Fibroblast of mammary gland (primary cell): Measurements from ENCODE around the gene SMKR1.
A peak's percentile ranks its signal among the peaks of the same experiment; 100 is the strongest.

Source experiments
- DNase-seq: peaks from one replicate; pipeline ENCODE4 v3.0.0-alpha.2; 2010; ENCODE audit warnings: low read depth
- H3K4me3 ChIP-seq: 2 replicates; pipeline ENCODE4 v1.5.1; 2011; ENCODE audit warnings: low read depth, mild to moderate bottlenecking, low read length, moderate library complexity; ENCODE audit not compliant: control insufficient read depth
- CTCF ChIP-seq: conservative IDR thresholded peaks from 2 replicates; pipeline ENCODE4 v1.5.1; 2011; ENCODE audit warnings: low read depth, low read length, inconsistent platforms; ENCODE audit not compliant: control insufficient read depth, insufficient read depth

Gene SMKR1

GRCh38 chr7:129501760-129502707 lies at the start of gene SMKR1:
TSS of gene SMKR1 (plus strand) at chr7:129502531. CDS start at chr7:129502825, 294 bp downstream.
- DNase-seq, result peak; percentile 38
- no peak for TF ChIP-seq CTCF
- H3K4me3 ChIP-seq, result peak within 1 kb of the TSS; percentile 41

- DNase-seq, result no peak
- no peak overlapping the region for H3K4me3 ChIP-seq
- TF ChIP-seq CTCF, result no peak
Observed at GRCh38 chr7:129452589-129453231, 49.6 kb upstream of the SMKR1 start.

- DNase-seq, result no peak
- no peak for TF ChIP-seq CTCF
- H3K4me3 ChIP-seq, result no peak overlapping the region
Observed at GRCh38 chr7:129453510-129454248, 48.7 kb upstream of the SMKR1 start.

GRCh38 chr7:129454249-129454551 lies 48.1 kb upstream of the SMKR1 start:
- TF ChIP-seq CTCF, result no peak
- H3K4me3 ChIP-seq, result no peak overlapping the region
- no peak for DNase-seq

- no peak for TF ChIP-seq CTCF
- H3K4me3 ChIP-seq, result no peak overlapping the region
- DNase-seq, result no peak
Observed at GRCh38 chr7:129456421-129456820, 45.9 kb upstream of the SMKR1 start.

- DNase-seq, result no peak
- TF ChIP-seq CTCF, result no peak
Observed at GRCh38 chr7:129457101-129457500, 45.2 kb upstream of the SMKR1 start.

More at GRCh38 chr7:129457101-129457500, 45.2 kb upstream of the SMKR1 start:
- H3K4me3 ChIP-seq, result no peak overlapping the region
